Uterus (tissue), 4 donors: ENCODE results near the gene GRID2. TPM values are rescaled to one million over a fixed set of nuclear protein-coding genes. Genes with fewer than 3 reads are reported as not detected.

Source experiments
- DNase-seq, 2 donors: peaks; one replicate each; pipeline ENCODE4 v3.0.0-alpha.2; 2019 to 2020
- H3K27ac ChIP-seq, 2 donors: fragments of 200-600 bp; sonication (generic); 1 replicate in 1 of 2; 2 replicates in 1 of 2; pipeline ENCODE4 v1.5.1; 2016 to 2018
- H3K27me3 ChIP-seq, 2 donors: fragments of 200-600 bp; sonication (generic); one replicate each; pipeline ENCODE4 v1.5.1; 2018 to 2019; ENCODE audit warnings: control low read depth in 1 of 2
- H3K36me3 ChIP-seq, 2 donors: fragments of 200-600 bp; sonication (generic); one replicate each; pipeline ENCODE4 v1.5.1; 2019; ENCODE audit warnings: control low read depth in 1 of 2
- H3K4me1 ChIP-seq, 2 donors: fragments of 200-600 bp; sonication (generic); one replicate each; pipeline ENCODE4 v1.5.1; 2018 to 2019; ENCODE audit warnings: control low read depth in 1 of 2
- H3K4me3 ChIP-seq, 2 donors: fragments of 200-600 bp; sonication (generic); 1 replicate in 1 of 2; 2 replicates in 1 of 2; pipeline ENCODE4 v1.5.1; 2018 to 2019; ENCODE audit warnings: mild to moderate bottlenecking in 1 of 2
- H3K9me3 ChIP-seq, 2 donors: fragments of 200-600 bp; sonication (generic); one replicate each; pipeline ENCODE4 v1.5.1; 2019; ENCODE audit warnings: control low read depth in 1 of 2
- CTCF ChIP-seq, 4 experiments: fragments of 200-600 bp in 2 of 4; fragments of 450-650 bp in 2 of 4; sonication (generic) in 2 of 4; IDR thresholded peaks; one replicate each; pipeline ENCODE4 v1.5.1; 2016 to 2019; ENCODE audit warnings: antibody characterized with exemption in 4 of 4, mild to moderate bottlenecking in 2 of 4, moderate library complexity in 1 of 4
- POLR2A ChIP-seq, 2 donors: fragments of 450-650 bp; IDR thresholded peaks; one replicate each; pipeline ENCODE4 v1.6.1; 2016; ENCODE audit warnings: antibody characterized with exemption in 2 of 2, mild to moderate bottlenecking in 1 of 2, moderate library complexity in 1 of 2
- intact Hi-C: fragments of 100-400 bp; cut with DNase I; formaldehyde crosslinking; loops from one replicate; pipeline ENCODE4 v1.15.1; 2023; ENCODE audit warnings: low total_unique reads
- total RNA-seq, 4 donors: library from RNA; depleted of rRNA in 3 of 4; stranded (reverse); fragments of >200 nt in 3 of 4; gene quantifications; one replicate each; pipeline versions ENCODE4 v1.1.0 to v1.2.4, GENCODE V29; 2014 to 2023
- donor health status: DM: yes; HTN: yes; CAD: no.

The GRID2 gene
- total RNA-seq, 4 donors from 2014 or later: 0.27 to 33.3 (median 0.59) TPM; not detected in 1

GRCh38 chr4:93237521-93237920, 933.8 kb downstream of the GRID2 start:
- intact Hi-C loops: no loop called here
- H3K9me3 ChIP-seq: no peaks in the 10 kb centered on the region
- no peak for DNase-seq
- no peaks in the 10 kb centered on the region for H3K27me3 ChIP-seq
- H3K36me3 ChIP-seq: peaks cover 0 to 4% of the 10 kb centered on the region in 2 donors
- no peak overlapping the region for H3K27ac ChIP-seq
- TF ChIP-seq POLR2A (IDR thresholded peaks at IDR 0.05) (no peak), CTCF (IDR thresholded peaks at IDR 0.05) (no peak)
- no peak overlapping the region for H3K4me3 ChIP-seq
- no peaks in the 10 kb centered on the region for H3K4me1 ChIP-seq

GRCh38 chr4:93243262-93243661, 939.5 kb downstream of the GRID2 start:
- Histone ChIP-seq H3K27me3 (no peaks in the 10 kb centered on the region), H3K36me3 (peaks cover 0 to 4% of the 10 kb centered on the region in 2 donors), H3K27ac (no peak overlapping the region), H3K9me3 (no peaks in the 10 kb centered on the region), H3K4me3 (no peak overlapping the region), H3K4me1 (no peaks in the 10 kb centered on the region)
- DNase-seq: no peak
- intact Hi-C loops: no loop called here
- no peak for TF ChIP-seq POLR2A (IDR thresholded peaks at IDR 0.05)
- TF ChIP-seq CTCF (IDR thresholded peaks at IDR 0.05): no peak

- Histone ChIP-seq H3K27ac (no peak overlapping the region), H3K9me3 (no peaks in the 10 kb centered on the region), H3K4me1 (no peaks in the 10 kb centered on the region), H3K4me3 (no peak overlapping the region), H3K27me3 (no peaks in the 10 kb centered on the region), H3K36me3 (no peaks in the 10 kb centered on the region)
- intact Hi-C loops: no loop called here
- DNase-seq: no peak
- TF ChIP-seq CTCF (IDR thresholded peaks at IDR 0.05) (no peak), POLR2A (IDR thresholded peaks at IDR 0.05) (no peak)
Measured at GRCh38 chr4:93261207-93261606, 957.4 kb downstream of the GRID2 start.

GRCh38 chr4:93263166-93263565, 959.4 kb downstream of the GRID2 start:
- Histone ChIP-seq H3K27me3 (no peaks in the 10 kb centered on the region), H3K27ac (no peak overlapping the region), H3K4me3 (no peak overlapping the region), H3K36me3 (no peaks in the 10 kb centered on the region), H3K9me3 (no peaks in the 10 kb centered on the region), H3K4me1 (no peaks in the 10 kb centered on the region)
- intact Hi-C loops: no loop called here
- DNase-seq: no peak
- TF ChIP-seq CTCF (IDR thresholded peaks at IDR 0.05) (no peak), POLR2A (IDR thresholded peaks at IDR 0.05) (no peak)

GRCh38 chr4:93267747-93268146, 964.0 kb downstream of the GRID2 start:
- TF ChIP-seq POLR2A (IDR thresholded peaks at IDR 0.05) (no peak), CTCF (IDR thresholded peaks at IDR 0.05) (no peak)
- Histone ChIP-seq H3K27ac (no peak overlapping the region), H3K4me3 (no peak overlapping the region), H3K36me3 (no peaks in the 10 kb centered on the region), H3K4me1 (no peaks in the 10 kb centered on the region), H3K9me3 (no peaks in the 10 kb centered on the region), H3K27me3 (no peaks in the 10 kb centered on the region)
- intact Hi-C loops: no loop called here
- no peak for DNase-seq
